Measurements from ENCODE around the gene EGFL8. TPM values are rescaled to one million over a fixed set of nuclear protein-coding genes. Genes with fewer than 3 reads are reported as not detected.

The EGFL8 gene
- total RNA-seq, 4 donors from 2014 or later: 0.80 to 7.1 (median 4.2) TPM

GRCh38 chr6:32216285-32216684 lies 51.9 kb downstream of the EGFL8 start:
- no peaks in the 10 kb centered on the region for H3K9me3 ChIP-seq
- H3K36me3 ChIP-seq: no peaks in the 10 kb centered on the region
- H3K4me3 ChIP-seq: no peak overlapping the region
- TF ChIP-seq POLR2A (IDR thresholded peaks at IDR 0.05): no peak
- no peak for TF ChIP-seq CTCF (IDR thresholded peaks at IDR 0.05 in 4 of 5, conservative IDR thresholded peaks at IDR 0.05 in 1 of 5)
- intact Hi-C loops (cut with DNase I; ENCODE audit: low total_unique reads) (no loop called here), in situ Hi-C loops (cut with MboI; ENCODE audit: low sequenced_read_pairs in 4 of 4) (no loop called here)
- DNase-seq: no peak
- ATAC-seq: no peak
- no peaks in the 10 kb centered on the region for H3K27me3 ChIP-seq
- H3K4me1 ChIP-seq: no peaks in the 10 kb centered on the region
- no peak overlapping the region for H3K27ac ChIP-seq

GRCh38 chr6:32216998-32217397 lies 52.6 kb downstream of the EGFL8 start:
- TF ChIP-seq POLR2A (IDR thresholded peaks at IDR 0.05) (no peak), CTCF (IDR thresholded peaks at IDR 0.05 in 4 of 5, conservative IDR thresholded peaks at IDR 0.05 in 1 of 5) (no peak)
- in situ Hi-C loops (cut with MboI; ENCODE audit: low sequenced_read_pairs in 4 of 4): no loop called here
- ATAC-seq: no peak
- H3K4me1 ChIP-seq: no peaks in the 10 kb centered on the region
- no peak overlapping the region for H3K27ac ChIP-seq
- no peaks in the 10 kb centered on the region for H3K27me3 ChIP-seq
- no peaks in the 10 kb centered on the region for H3K36me3 ChIP-seq
- intact Hi-C loops (cut with DNase I; ENCODE audit: low total_unique reads): no loop called here
- no peak overlapping the region for H3K4me3 ChIP-seq
- H3K9me3 ChIP-seq: no peaks in the 10 kb centered on the region
- no peak for DNase-seq

Small RNA genes lying within 50 kb of the gene (microRNA-seq; reads per million reads assigned to microRNA genes)
- gene MIR6721 (ENCODE audit: borderline replicate concordance in 2 of 2) (1.2 to 1.7 reads per million in 2 donors), gene MIR6833 (ENCODE audit: borderline replicate concordance in 2 of 2) (0 reads per million in 2 donors)

Other genes with a start within 250 kb of the EGFL8 start
- 1 to 10 TPM; 2.7 to 4.9 (median 3.6) TPM for gene C2, start 236.9 kb upstream of the EGFL8 start, total RNA-seq
- 10 to 100 TPM in 1 of 4 donors, 1 to 10 TPM in 3; 1.0 to 13.8 (median 6.1) TPM for gene CFB, start 218.5 kb upstream of the EGFL8 start, total RNA-seq
- 10 to 100 TPM; 58.1 to 88.6 (median 78.7) TPM for gene NELFE, start 205.6 kb upstream of the EGFL8 start, total RNA-seq
- 10 to 100 TPM; 21.2 to 51.9 (median 22.7) TPM for gene SKIC2, start 205.4 kb upstream of the EGFL8 start, total RNA-seq
- gene DXO, start 192.5 kb upstream of the EGFL8 start, total RNA-seq: 10 to 100 TPM in 1 of 4 donors, 1 to 10 TPM in 3; 5.8 to 11.5 (median 8.5) TPM
- gene C4A, start 182.5 kb upstream of the EGFL8 start, total RNA-seq: 1 to 10 TPM; 4.3 to 7.8 (median 6.2) TPM
- gene C4B, start 149.8 kb upstream of the EGFL8 start, total RNA-seq: 1 to 10 TPM; 2.6 to 8.6 (median 6.9) TPM
- gene CYP21A2, start 126.2 kb upstream of the EGFL8 start, total RNA-seq: under 1 TPM in 2 of 4 donors, not detected in 2; 0.16 to 0.41 TPM
- 10 to 100 TPM; 12.0 to 37.0 (median 33.5) TPM for gene TNXB, start 55.3 kb upstream of the EGFL8 start, total RNA-seq
- 10 to 100 TPM in 2 of 4 donors, 1 to 10 TPM in 2; 6.8 to 18.4 (median 9.5) TPM for gene ATF6B, start 36.3 kb upstream of the EGFL8 start, total RNA-seq
- 1 to 10 TPM; 2.6 to 6.0 (median 3.9) TPM for gene FKBPL, start 34.3 kb upstream of the EGFL8 start, total RNA-seq
- gene PRRT1, start 12.7 kb upstream of the EGFL8 start, total RNA-seq: under 1 TPM in 1 of 4 donors, not detected in 3; 0.49 TPM
- gene PPT2, start 10.5 kb upstream of the EGFL8 start, total RNA-seq: 10 to 100 TPM; 16.2 to 72.7 (median 21.4) TPM
- 10 to 100 TPM; 32.0 to 58.7 (median 42.0) TPM for gene AGPAT1, start 11.5 kb downstream of the EGFL8 start, total RNA-seq
- gene RNF5, start 13.8 kb downstream of the EGFL8 start, total RNA-seq: 10 to 100 TPM; 54.6 to 98.3 (median 78.1) TPM
- 1 to 10 TPM in 1 of 4 donors, not detected in 3; 1.9 TPM for gene AGER, start 19.7 kb downstream of the EGFL8 start, total RNA-seq
- gene PBX2, start 25.6 kb downstream of the EGFL8 start, total RNA-seq: 10 to 100 TPM; 24.3 to 37.6 (median 33.6) TPM
- gene GPSM3, start 28.0 kb downstream of the EGFL8 start, total RNA-seq: 1 to 10 TPM in 3 of 4 donors, not detected in 1; 2.2 to 2.9 (median 2.3) TPM
- gene NOTCH4, start 59.5 kb downstream of the EGFL8 start, total RNA-seq: 10 to 100 TPM in 3 of 4 donors, 1 to 10 TPM in 1; 6.8 to 21.1 (median 14.8) TPM
- gene TSBP1, start 207.3 kb downstream of the EGFL8 start, total RNA-seq: not detected
- not detected for gene BTNL2, start 242.6 kb downstream of the EGFL8 start, total RNA-seq